ENCODE results near the gene WNT7B. TPM values are rescaled to one million over a fixed set of nuclear protein-coding genes. Genes with fewer than 3 reads are reported as not detected.

Gene WNT7B
- total RNA-seq, 1 experiment from 2014 or later: not detected

DNA sequence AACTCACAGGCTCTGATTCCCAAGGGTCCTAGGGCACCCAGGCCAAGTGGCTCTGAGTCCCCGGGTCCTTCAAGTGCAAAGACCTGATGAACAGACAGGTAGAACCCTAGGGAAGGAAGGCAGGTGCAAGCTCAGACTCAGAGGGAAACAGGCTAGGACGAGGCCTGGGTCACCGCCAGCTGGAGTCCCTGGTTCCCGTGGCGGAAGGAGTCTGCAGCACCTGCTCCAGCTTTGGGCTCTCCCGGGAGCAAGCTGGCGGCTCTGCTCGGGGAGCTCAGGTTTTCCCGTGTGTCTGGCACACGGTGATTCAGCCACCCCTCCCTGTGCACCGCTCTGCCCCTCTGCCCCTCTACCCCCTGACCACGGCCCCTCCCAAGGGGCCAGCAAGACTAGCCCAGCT lies 59.8 kb downstream of the WNT7B start:
- ChIA-PET POLR2A (ENCODE audit: low non-redundant PET) (no interaction called here), CTCF (no interaction called here)
- Histone ChIP-seq H3K4me3 (ENCODE audit: low read depth, low read length, poor library complexity, severe bottlenecking) (no peak overlapping the region), H3K36me3 (ENCODE audit: insufficient read depth, low read length, poor library complexity, severe bottlenecking) (no peaks in the 10 kb centered on the region), H3K27me3 (replicated peaks; ENCODE audit: insufficient read depth, low read depth, low read length, poor library complexity) (no peaks in the 10 kb centered on the region), H3K27ac (ENCODE audit: low read depth, low read length, poor library complexity, severe bottlenecking) (no peak overlapping the region), H3K4me1 (ENCODE audit: insufficient read depth, low read length, poor library complexity, severe bottlenecking) (no peaks in the 10 kb centered on the region), H3K9me3 (ENCODE audit: low read depth, low read length, poor library complexity, severe bottlenecking) (no peaks in the 10 kb centered on the region)
- no peak for DNase-seq (ENCODE audit: low spot score)
- BruUV-seq (replicated peaks): no TSS peak
- intact Hi-C loops (cut with micrococcal nuclease; ENCODE audit: unreplicated experiment): no loop called here
- TF ChIP-seq EZH2 (IDR thresholded peaks at IDR 0.05; ENCODE audit: borderline replicate concordance, low read depth, low read length, poor library complexity, severe bottlenecking): no peak
- TF ChIP-seq, protein P1, sequence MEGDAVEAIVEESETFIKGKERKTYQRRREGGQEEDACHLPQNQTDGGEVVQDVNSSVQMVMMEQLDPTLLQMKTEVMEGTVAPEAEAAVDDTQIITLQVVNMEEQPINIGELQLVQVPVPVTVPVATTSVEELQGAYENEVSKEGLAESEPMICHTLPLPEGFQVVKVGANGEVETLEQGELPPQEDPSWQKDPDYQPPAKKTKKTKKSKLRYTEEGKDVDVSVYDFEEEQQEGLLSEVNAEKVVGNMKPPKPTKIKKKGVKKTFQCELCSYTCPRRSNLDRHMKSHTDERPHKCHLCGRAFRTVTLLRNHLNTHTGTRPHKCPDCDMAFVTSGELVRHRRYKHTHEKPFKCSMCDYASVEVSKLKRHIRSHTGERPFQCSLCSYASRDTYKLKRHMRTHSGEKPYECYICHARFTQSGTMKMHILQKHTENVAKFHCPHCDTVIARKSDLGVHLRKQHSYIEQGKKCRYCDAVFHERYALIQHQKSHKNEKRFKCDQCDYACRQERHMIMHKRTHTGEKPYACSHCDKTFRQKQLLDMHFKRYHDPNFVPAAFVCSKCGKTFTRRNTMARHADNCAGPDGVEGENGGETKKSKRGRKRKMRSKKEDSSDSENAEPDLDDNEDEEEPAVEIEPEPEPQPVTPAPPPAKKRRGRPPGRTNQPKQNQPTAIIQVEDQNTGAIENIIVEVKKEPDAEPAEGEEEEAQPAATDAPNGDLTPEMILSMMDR (conservative IDR thresholded peaks at IDR 0.05; ENCODE audit: low read depth, low read length): no peak

DNA sequence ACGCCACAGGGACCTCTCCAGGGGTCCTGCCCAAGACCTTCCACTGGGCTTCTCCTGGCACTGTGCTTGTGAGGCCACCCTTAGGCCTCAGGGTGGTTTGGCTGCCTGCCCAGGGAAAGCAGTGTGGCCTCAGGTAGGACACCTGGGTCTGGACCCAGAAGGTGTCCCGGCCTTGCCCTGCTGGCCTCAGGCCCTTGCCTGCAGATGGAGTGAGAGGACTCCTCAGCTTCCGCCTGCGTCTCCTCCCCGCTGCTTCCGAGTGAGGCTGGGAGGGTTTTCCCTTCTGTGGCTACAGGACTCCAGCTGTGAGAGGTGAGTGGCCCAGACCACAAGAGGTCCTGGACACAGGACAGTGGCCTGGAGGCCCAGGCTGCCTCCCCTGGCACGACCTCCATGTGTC lies 60.4 kb downstream of the WNT7B start:
- ChIA-PET CTCF (no interaction called here), POLR2A (ENCODE audit: low non-redundant PET) (no interaction called here)
- Histone ChIP-seq H3K4me1 (ENCODE audit: insufficient read depth, low read length, poor library complexity, severe bottlenecking) (no peaks in the 10 kb centered on the region), H3K27ac (ENCODE audit: low read depth, low read length, poor library complexity, severe bottlenecking) (no peak overlapping the region), H3K27me3 (replicated peaks; ENCODE audit: insufficient read depth, low read depth, low read length, poor library complexity) (no peaks in the 10 kb centered on the region), H3K36me3 (ENCODE audit: insufficient read depth, low read length, poor library complexity, severe bottlenecking) (no peaks in the 10 kb centered on the region), H3K4me3 (ENCODE audit: low read depth, low read length, poor library complexity, severe bottlenecking) (no peak overlapping the region), H3K9me3 (ENCODE audit: low read depth, low read length, poor library complexity, severe bottlenecking) (no peaks in the 10 kb centered on the region)
- TF ChIP-seq EZH2 (IDR thresholded peaks at IDR 0.05; ENCODE audit: borderline replicate concordance, low read depth, low read length, poor library complexity, severe bottlenecking): no peak
- TF ChIP-seq, protein P1 (conservative IDR thresholded peaks at IDR 0.05; ENCODE audit: low read depth, low read length): no peak
- intact Hi-C loops (cut with micrococcal nuclease; ENCODE audit: unreplicated experiment): no loop called here
- BruUV-seq (replicated peaks): no TSS peak
- no peak for DNase-seq (ENCODE audit: low spot score)

DNA sequence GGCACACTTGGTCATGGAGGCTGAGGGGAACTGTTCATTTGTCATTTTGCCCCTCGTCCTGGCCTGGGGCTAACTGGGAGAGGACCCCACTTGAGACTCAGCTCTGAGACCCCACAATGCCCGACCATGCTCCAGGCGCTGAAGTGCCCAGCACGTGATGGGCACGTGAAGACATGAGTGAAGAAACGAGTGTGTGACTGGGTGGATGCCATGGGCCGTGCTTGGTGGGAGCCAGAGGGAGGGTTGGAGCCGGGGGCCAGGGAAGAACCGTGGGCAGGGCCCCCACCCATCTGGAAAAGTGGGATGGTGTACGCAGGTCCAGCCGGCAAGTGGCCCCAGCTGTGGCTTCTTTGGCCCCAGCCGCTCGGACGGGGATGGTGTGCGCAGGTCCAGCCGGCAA lies 61.1 kb downstream of the WNT7B start:
- ChIA-PET CTCF (no interaction called here), POLR2A (ENCODE audit: low non-redundant PET) (no interaction called here)
- no peak for DNase-seq (ENCODE audit: low spot score)
- H3K9me3 ChIP-seq (ENCODE audit: low read depth, low read length, poor library complexity, severe bottlenecking): no peaks in the 10 kb centered on the region
- TF ChIP-seq, protein P1 (conservative IDR thresholded peaks at IDR 0.05; ENCODE audit: low read depth, low read length): no peak
- TF ChIP-seq EZH2 (IDR thresholded peaks at IDR 0.05; ENCODE audit: borderline replicate concordance, low read depth, low read length, poor library complexity, severe bottlenecking): no peak
- no TSS peak for BruUV-seq (replicated peaks)
- H3K27ac ChIP-seq (ENCODE audit: low read depth, low read length, poor library complexity, severe bottlenecking): no peak overlapping the region
- no peaks in the 10 kb centered on the region for H3K4me1 ChIP-seq (ENCODE audit: insufficient read depth, low read length, poor library complexity, severe bottlenecking)
- H3K27me3 ChIP-seq (replicated peaks; ENCODE audit: insufficient read depth, low read depth, low read length, poor library complexity): no peaks in the 10 kb centered on the region
- no peak overlapping the region for H3K4me3 ChIP-seq (ENCODE audit: low read depth, low read length, poor library complexity, severe bottlenecking)
- intact Hi-C loops (cut with micrococcal nuclease; ENCODE audit: unreplicated experiment): no loop called here
- no peaks in the 10 kb centered on the region for H3K36me3 ChIP-seq (ENCODE audit: insufficient read depth, low read length, poor library complexity, severe bottlenecking)
